Sigmoid colon (tissue), 7 donors: ENCODE data around the gene CCDC60. TPM values are rescaled to one million over a fixed set of nuclear protein-coding genes. Genes with fewer than 3 reads are reported as not detected.

Experiments
- DNase-seq: peaks from one replicate; pipeline ENCODE4 v3.0.0-alpha.2; 2019
- H3K27ac ChIP-seq, 4 donors: fragments of 200-600 bp; sonication (generic); one replicate each; pipeline ENCODE4 v1.5.1; 2016 to 2019; ENCODE audit warnings: mild to moderate bottlenecking in 1 of 4
- H3K27me3 ChIP-seq, 3 donors: fragments of 200-600 bp; sonication (generic); one replicate each; pipeline ENCODE4 v1.5.1; 2019; ENCODE audit warnings: mild to moderate bottlenecking in 1 of 3
- H3K36me3 ChIP-seq, 4 donors: fragments of 200-600 bp; sonication (generic); one replicate each; pipeline ENCODE4 v1.5.1; 2016 to 2019
- H3K4me1 ChIP-seq, 4 donors: fragments of 200-600 bp; sonication (generic); one replicate each; pipeline ENCODE4 v1.5.1; 2017 to 2019
- H3K4me3 ChIP-seq, 4 donors: fragments of 200-600 bp; sonication (generic); one replicate each; pipeline ENCODE4 v1.5.1; 2017 to 2019; ENCODE audit warnings: mild to moderate bottlenecking in 2 of 4, moderate library complexity in 1 of 4
- H3K9me3 ChIP-seq, 4 donors: fragments of 200-600 bp in 3 of 4; sonication (generic) in 3 of 4; one replicate each; pipeline versions ENCODE4 v1.5.1 to v1.6.1; 2013 to 2019
- EP300 ChIP-seq, 4 donors: sonication (generic); formaldehyde crosslinking; IDR thresholded peaks; one replicate each; pipeline ENCODE4 v1.6.1; 2017; ENCODE audit warnings: antibody characterized with exemption in 4 of 4
- POLR2A ChIP-seq, 2 donors: fragments of 450-650 bp; IDR thresholded peaks; one replicate each; pipeline ENCODE4 v1.6.1; 2016; ENCODE audit warnings: antibody characterized with exemption in 2 of 2, mild to moderate bottlenecking in 2 of 2, moderate library complexity in 2 of 2
- POLR2AphosphoS5 ChIP-seq, 4 donors: sonication (generic); formaldehyde crosslinking; IDR thresholded peaks; one replicate each; pipeline ENCODE4 v1.6.1; 2017; ENCODE audit warnings: antibody characterized with exemption in 4 of 4
- WGBS, 2 donors: extraction: QIAGEN DNeasy Blood & Tissue Kit; methylation state at CpG; one replicate each; pipeline ENCODE4 v1.1.7; 2013; 5-methylcytosine and 5-hydroxymethylcytosine counted together
- intact Hi-C: fragments of 100-400 bp; cut with DNase I; formaldehyde crosslinking; loops from one replicate; pipeline ENCODE4 v1.15.1; 2023
- polyA plus RNA-seq, 3 donors: library from polyadenylated mRNA; stranded (reverse); fragments of 200-250 nt; gene quantifications; one replicate each; pipeline ENCODE4 v1.2.3, GENCODE V29; 2013
- total RNA-seq, 4 donors: library from RNA; depleted of rRNA; stranded (reverse); fragments of >200 nt; gene quantifications; one replicate each; pipeline ENCODE4 v1.1.0, GENCODE V29; 2016
- TF ChIP-seq, protein P1 (sequence below), 4 experiments: fragments of 450-650 bp in 3 of 4; fragments of 200-600 bp in 1 of 4; IDR thresholded peaks; one replicate each; pipeline ENCODE4 v1.5.1; 2016 to 2019; ENCODE audit warnings: antibody characterized with exemption in 4 of 4, mild to moderate bottlenecking in 3 of 4, moderate library complexity in 2 of 4
- donor health status: healthy with polysubstance abuse.
- donor health status: Bipolar disorder and iron deficiency.
- donor health status: healthy.

Gene CCDC60
- total and polyA plus RNA-seq, 7 donors = 1.1 to 10.4 (median 1.6) TPM

DNA sequence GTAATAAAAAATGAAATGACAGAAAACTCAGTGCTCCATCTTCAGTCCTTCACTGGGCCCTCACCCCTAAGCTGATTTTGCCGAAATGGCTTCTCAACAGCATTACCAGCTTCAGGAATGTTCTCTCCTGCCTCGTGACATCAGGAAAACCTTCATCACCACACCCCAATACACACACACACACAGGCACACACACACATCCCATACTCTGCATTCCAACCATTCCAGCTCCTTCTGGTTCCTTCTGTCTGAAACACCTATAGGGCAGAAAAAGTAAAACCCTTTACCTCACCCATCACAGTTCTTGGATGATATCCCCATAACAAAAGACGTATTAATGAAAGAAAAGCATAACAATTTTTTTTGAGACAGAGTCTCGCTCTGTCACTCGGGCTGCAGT lies 75.9 kb downstream of the CCDC60 start:
- 67 to 78% methylated on average over 5 of the region's 5 CpGs for WGBS, 2 donors
- H3K27ac ChIP-seq = peak overlapping the region in 1 of 4 donors; percentile 9
- no peak overlapping the region for H3K4me3 ChIP-seq
- intact Hi-C loops = loop anchor here (5.0 to 10.0 kb wide), 3 partner anchors 134 to 1006 kb away; no protein-coding TSS in a partner anchor
- H3K9me3 ChIP-seq = no peaks in the 10 kb centered on the region
- TF ChIP-seq POLR2AphosphoS5 (IDR thresholded peaks at IDR 0.05) (no peak), EP300 (IDR thresholded peaks at IDR 0.05) (no peak)
- DNase-seq = no peak
- H3K36me3 ChIP-seq = no peaks in the 10 kb centered on the region
- peaks cover 0 to 20% (median 18%) of the 10 kb centered on the region in 4 donors for H3K4me1 ChIP-seq
- H3K27me3 ChIP-seq = no peaks in the 10 kb centered on the region

- Histone ChIP-seq H3K36me3 (no peaks in the 10 kb centered on the region), H3K4me1 (peaks cover 0 to 24% (median 18%) of the 10 kb centered on the region in 4 donors), H3K9me3 (no peaks in the 10 kb centered on the region), H3K4me3 (no peak overlapping the region), H3K27me3 (no peaks in the 10 kb centered on the region), H3K27ac (peak overlapping the region in 2 of 4 donors; percentile 41 to 62)
- WGBS, 2 donors = 31 to 57% methylated on average over 4 of the region's 4 CpGs
- intact Hi-C loops = loop anchor here (2.0 to 10.0 kb wide), 5 partner anchors 86 to 1008 kb away; no protein-coding TSS in a partner anchor
- DNase-seq = no peak
- TF ChIP-seq POLR2AphosphoS5 (IDR thresholded peaks at IDR 0.05) (peak in 1 of 4 donors; percentile 58), POLR2A (IDR thresholded peaks at IDR 0.05) (no peak)
These were observed 77.8 kb downstream of the CCDC60 start for GRCh38 chr12:119412306-119412705.

- Histone ChIP-seq H3K4me1 (peaks cover 0 to 28% (median 20%) of the 10 kb centered on the region in 4 donors), H3K9me3 (no peaks in the 10 kb centered on the region), H3K27me3 (no peaks in the 10 kb centered on the region), H3K36me3 (no peaks in the 10 kb centered on the region), H3K4me3 (no peak overlapping the region), H3K27ac (peak overlapping the region in 2 of 4 donors; percentile 41 to 62)
- peak; percentile 82 for DNase-seq
- intact Hi-C loops = loop anchor here (1.0 to 10.0 kb wide), 6 partner anchors 86 to 1008 kb away; no protein-coding TSS in a partner anchor
- 38 to 42% methylated on average over 21 of the region's 21 CpGs for WGBS, 2 donors
- TF ChIP-seq, protein P1, sequence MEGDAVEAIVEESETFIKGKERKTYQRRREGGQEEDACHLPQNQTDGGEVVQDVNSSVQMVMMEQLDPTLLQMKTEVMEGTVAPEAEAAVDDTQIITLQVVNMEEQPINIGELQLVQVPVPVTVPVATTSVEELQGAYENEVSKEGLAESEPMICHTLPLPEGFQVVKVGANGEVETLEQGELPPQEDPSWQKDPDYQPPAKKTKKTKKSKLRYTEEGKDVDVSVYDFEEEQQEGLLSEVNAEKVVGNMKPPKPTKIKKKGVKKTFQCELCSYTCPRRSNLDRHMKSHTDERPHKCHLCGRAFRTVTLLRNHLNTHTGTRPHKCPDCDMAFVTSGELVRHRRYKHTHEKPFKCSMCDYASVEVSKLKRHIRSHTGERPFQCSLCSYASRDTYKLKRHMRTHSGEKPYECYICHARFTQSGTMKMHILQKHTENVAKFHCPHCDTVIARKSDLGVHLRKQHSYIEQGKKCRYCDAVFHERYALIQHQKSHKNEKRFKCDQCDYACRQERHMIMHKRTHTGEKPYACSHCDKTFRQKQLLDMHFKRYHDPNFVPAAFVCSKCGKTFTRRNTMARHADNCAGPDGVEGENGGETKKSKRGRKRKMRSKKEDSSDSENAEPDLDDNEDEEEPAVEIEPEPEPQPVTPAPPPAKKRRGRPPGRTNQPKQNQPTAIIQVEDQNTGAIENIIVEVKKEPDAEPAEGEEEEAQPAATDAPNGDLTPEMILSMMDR (IDR thresholded peaks at IDR 0.05) = peak; percentile 83 to 87 (median 85)
- TF ChIP-seq POLR2AphosphoS5 (IDR thresholded peaks at IDR 0.05) (peak in 1 of 4 donors; percentile 25), POLR2A (IDR thresholded peaks at IDR 0.05) (no peak), EP300 (IDR thresholded peaks at IDR 0.05) (no peak)
These were observed 78.6 kb downstream of the CCDC60 start for GRCh38 chr12:119412811-119413794.

DNA sequence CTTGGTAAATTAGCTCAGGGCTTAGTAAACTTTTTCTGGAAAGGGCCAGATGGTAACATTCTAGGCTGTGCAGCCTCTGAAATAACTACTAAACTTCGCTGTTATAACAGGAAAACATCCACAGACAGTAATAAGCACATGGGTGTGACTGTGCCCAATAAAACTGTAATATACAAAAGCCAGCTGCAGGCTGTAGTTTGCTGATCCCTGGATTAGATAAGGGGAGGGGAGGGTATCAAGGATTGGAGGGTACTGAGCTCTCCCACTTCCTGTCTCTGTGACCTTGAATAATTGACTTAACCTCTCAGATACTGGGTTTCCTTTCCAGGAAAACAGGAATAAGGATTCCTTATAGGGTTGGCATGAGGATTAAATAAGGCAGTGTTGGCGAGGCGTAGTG lies 81.2 kb downstream of the CCDC60 start:
- TF ChIP-seq POLR2AphosphoS5 (IDR thresholded peaks at IDR 0.05) (no peak), POLR2A (IDR thresholded peaks at IDR 0.05) (no peak), EP300 (IDR thresholded peaks at IDR 0.05) (no peak)
- TF ChIP-seq, protein P1 (IDR thresholded peaks at IDR 0.05) = no peak

GRCh38 chr12:119417440-119417839 lies 82.9 kb downstream of the CCDC60 start:
- no peaks in the 10 kb centered on the region for H3K9me3 ChIP-seq
- peaks cover 0 to 21% (median 11%) of the 10 kb centered on the region in 4 donors for H3K4me1 ChIP-seq
- H3K4me3 ChIP-seq = no peak overlapping the region
- H3K27me3 ChIP-seq = no peaks in the 10 kb centered on the region
- TF ChIP-seq POLR2AphosphoS5 (IDR thresholded peaks at IDR 0.05) (no peak), EP300 (IDR thresholded peaks at IDR 0.05) (no peak), POLR2A (IDR thresholded peaks at IDR 0.05) (no peak)
- TF ChIP-seq, protein P1 (IDR thresholded peaks at IDR 0.05) = no peak
- DNase-seq = no peak
- intact Hi-C loops = loop anchor here (5.0 to 10.0 kb wide), 3 partner anchors 127 to 1013 kb away; no protein-coding TSS in a partner anchor
- peak overlapping the region in 2 of 4 donors; percentile 6 to 29 for H3K27ac ChIP-seq
- no peaks in the 10 kb centered on the region for H3K36me3 ChIP-seq

More for the DNA sequence above, 81.2 kb downstream of the CCDC60 start:
- Histone ChIP-seq H3K27me3 (no peaks in the 10 kb centered on the region), H3K36me3 (no peaks in the 10 kb centered on the region), H3K9me3 (no peaks in the 10 kb centered on the region), H3K4me1 (peaks cover 0 to 28% (median 20%) of the 10 kb centered on the region in 4 donors), H3K4me3 (no peak overlapping the region), H3K27ac (no peak overlapping the region)
- intact Hi-C loops = loop anchor here (5.0 to 10.0 kb wide), 3 partner anchors 129 to 1011 kb away; no protein-coding TSS in a partner anchor
- no peak for DNase-seq
- 47 to 71% methylated on average over 3 of the region's 3 CpGs for WGBS, 2 donors
